ENCODE results near the gene EPB41. TPM values are rescaled to one million over a fixed set of nuclear protein-coding genes. Genes with fewer than 3 reads are reported as not detected.

Gene EPB41
- polyA plus RNA-seq (2011; rRNA removed) (12.8 and 15.6 TPM in 2 replicates), polyA plus RNA-seq (2017; fragmentation: RNase III; extraction: RNeasy Plus Mini Kit Qiagen cat#74134 plus additional on column Dnase treatment) (4.4 to 4.9 TPM (median 4.8 TPM) in 3 replicates), polyA minus RNA-seq (2011; rRNA and poly(A)+ RNA removed) (11.8 and 18.6 TPM in 2 replicates)
- polyA plus RNA-seq (2012; cell fraction: cytosol; rRNA removed), result 2.7 and 3.1 TPM in 2 replicates
- polyA plus RNA-seq (2012; cell fraction: nucleus; rRNA removed), result 3.2 and 8.2 TPM in 2 replicates

- peak; percentile 87 to 89 for DNase-seq (ENCODE audit: low read depth in 1 of 2, low spot score in 1 of 2)
- no peak for FAIRE-seq
- 0 out of 3 replicates have a peak, but pooled peaks cover 5% of the 10 kb centered on the region for H3K4me1 ChIP-seq
- H3K4me2 ChIP-seq, result peak within 1 kb of the TSS; percentile 75
- H3K4me3 ChIP-seq, result peak within 1 kb of the TSS; percentile 60
- peak; percentile 94 to 99 for ATAC-seq
- POLR2A ChIA-PET, result interaction anchor here (0.9 to 1.8 kb wide), 5 partner anchors 11 to 116 kb away, joined by 3 to 6 read pairs (median 3); no protein-coding TSS in a partner anchor
- H3K27ac ChIP-seq, result peak within 1 kb of the TSS; percentile 54 to 85
- peak; percentile 63 for TF ChIP-seq USF2 (IDR thresholded peaks at IDR 0.05)
- peak; percentile 24; the same call in 1 of the 2 replicates for TF ChIP-seq E2F6 (IDR thresholded peaks at IDR 0.05; ENCODE audit: borderline replicate concordance, low read depth)
- peak; percentile 70 for TF ChIP-seq MAX (IDR thresholded peaks at IDR 0.05)
- TF ChIP-seq PHF8 (IDR thresholded peaks at IDR 0.05; ENCODE audit: borderline replicate concordance, low read depth), result no peak
- TF ChIP-seq HES2 (IDR thresholded peaks at IDR 0.05), result no peak
- no peak for TF ChIP-seq RFX5 (IDR thresholded peaks at IDR 0.05)
- WGBS (ENCODE audit: missing lambda C conversion rate), result 3% methylated on average over 5 of the region's 95 CpGs
- CTCF ChIA-PET, result interaction anchor here (1.2 to 2.1 kb wide), 5 partner anchors 16 to 119 kb away, joined by 3 to 6 read pairs (median 4); no protein-coding TSS in a partner anchor
- H3K9me3 ChIP-seq, result no peaks in the 10 kb centered on the region
These were observed at the start of gene EPB41 for GRCh38 chr1:28914228-28915030. Gene EPB41, plus strand, starts transcription at chr1:28914569. Its CDS starts 72,869 bp downstream, at chr1:28987438.

- WGBS (ENCODE audit: missing lambda C conversion rate), result 57% methylated on average over 6 of the region's 6 CpGs
- DNase-seq (ENCODE audit: low read depth in 1 of 2, low spot score in 1 of 2) (no peak), FAIRE-seq (no peak), ATAC-seq (no peak)
- H3K4me1 ChIP-seq, result peaks cover 23% of the 10 kb centered on the region
- CTCF ChIA-PET, result interaction anchor here (1.9 kb wide), 1 partner anchor 80 kb away, joined by 5 read pairs; no protein-coding TSS in a partner anchor
- no peak overlapping the region for H3K4me2 ChIP-seq
- POLR2A ChIA-PET, result no interaction called here
- no peaks in the 10 kb centered on the region for H3K9me3 ChIP-seq
- H3K27ac ChIP-seq, result no peak overlapping the region
- no peak overlapping the region for H3K4me3 ChIP-seq
- TF ChIP-seq E2F6 (IDR thresholded peaks at IDR 0.05; ENCODE audit: borderline replicate concordance, low read depth), result no peak
- TF ChIP-seq HOXB5 (CRISPR knock-in tag; IDR thresholded peaks at IDR 0.05), result no peak
- TF ChIP-seq CHD2 (IDR thresholded peaks at IDR 0.05; ENCODE audit: low read length, partially characterized antibody), result no peak
- TF ChIP-seq RCOR1 (IDR thresholded peaks at IDR 0.05; ENCODE audit: low read depth, low read length), result no peak
- TF ChIP-seq JUN (IDR thresholded peaks at IDR 0.05), result no peak
- TF ChIP-seq POLR2A (IDR thresholded peaks at IDR 0.05; ENCODE audit: low read length), result no peak
- TF ChIP-seq NPAS2 (CRISPR knock-in tag; IDR thresholded peaks at IDR 0.05; ENCODE audit: borderline replicate concordance), result no peak
- TF ChIP-seq POLR2AphosphoS2 (conservative IDR thresholded peaks at IDR 0.05; ENCODE audit: low read length), result no peak
- TF ChIP-seq EHMT2 (IDR thresholded peaks at IDR 0.05; ENCODE audit: low read depth), result no peak
- no peak for TF ChIP-seq ZC3H11A (IDR thresholded peaks at IDR 0.05)
- TF ChIP-seq, protein P1, sequence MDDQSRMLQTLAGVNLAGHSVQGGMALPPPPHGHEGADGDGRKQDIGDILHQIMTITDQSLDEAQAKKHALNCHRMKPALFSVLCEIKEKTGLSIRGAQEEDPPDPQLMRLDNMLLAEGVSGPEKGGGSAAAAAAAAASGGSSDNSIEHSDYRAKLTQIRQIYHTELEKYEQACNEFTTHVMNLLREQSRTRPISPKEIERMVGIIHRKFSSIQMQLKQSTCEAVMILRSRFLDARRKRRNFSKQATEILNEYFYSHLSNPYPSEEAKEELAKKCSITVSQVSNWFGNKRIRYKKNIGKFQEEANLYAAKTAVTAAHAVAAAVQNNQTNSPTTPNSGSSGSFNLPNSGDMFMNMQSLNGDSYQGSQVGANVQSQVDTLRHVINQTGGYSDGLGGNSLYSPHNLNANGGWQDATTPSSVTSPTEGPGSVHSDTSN (IDR thresholded peaks at IDR 0.05), result no peak
- no peak for TF ChIP-seq FOXS1 (CRISPR knock-in tag; IDR thresholded peaks at IDR 0.05)
- TF ChIP-seq RFX5 (IDR thresholded peaks at IDR 0.05), result no peak
- TF ChIP-seq TP53 (CRISPR knock-in tag; IDR thresholded peaks at IDR 0.05), result no peak
- TF ChIP-seq MAX (IDR thresholded peaks at IDR 0.05), result no peak
- TF ChIP-seq NR3C1 (IDR thresholded peaks at IDR 0.05), result no peak
- no peak for TF ChIP-seq RNF2 (IDR thresholded peaks at IDR 0.05; ENCODE audit: borderline replicate concordance, low read depth)
These were observed 49.7 kb upstream of the EPB41 start for GRCh38 chr1:28864695-28865094.

Data from A549 (cell line).